GM12891 (cell line): Measurements from ENCODE around the gene ACER3.

Source experiments
- POLR2AphosphoS5 ChIP-seq: IDR thresholded peaks from 2 replicates; pipeline ENCODE4 v1.6.1; 2011; ENCODE audit warnings: low read depth, low read length, control low read depth
- TAF1 ChIP-seq: IDR thresholded peaks from 2 replicates; pipeline ENCODE4 v1.6.1; 2011; ENCODE audit warnings: low read depth, low read length, control low read depth

DNA sequence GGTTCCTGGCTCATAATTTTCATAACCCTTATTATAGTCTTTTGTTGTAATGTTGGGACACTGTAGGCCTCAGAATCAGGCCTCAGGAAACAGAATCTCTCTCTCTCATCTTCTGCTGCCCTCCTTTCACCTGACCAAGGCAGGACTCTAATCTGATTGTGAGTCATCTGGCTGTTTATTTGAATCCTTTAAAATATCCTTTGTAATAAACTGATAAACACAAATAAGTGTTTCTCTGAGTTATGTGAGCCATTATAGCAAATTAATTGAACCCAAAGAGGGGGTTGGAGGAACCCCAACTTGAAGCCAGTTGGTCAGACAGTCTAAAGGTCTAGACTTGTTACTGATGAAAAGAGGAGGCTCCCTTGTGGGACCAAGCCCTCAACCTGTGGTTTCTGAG is 30.6 kb downstream of the ACER3 start:
- TF ChIP-seq POLR2AphosphoS5, result no peak
- no peak for TF ChIP-seq TAF1
